ENCODE results near the gene GNL2. TPM values are rescaled to one million over a fixed set of nuclear protein-coding genes. Genes with fewer than 3 reads are reported as not detected.

GNL2 gene
- total and polyA plus RNA-seq, 9 of the 15 experiments (the other 6 are each of a cell fraction or from before 2014, with no cell fraction given): 156 to 371 (median 263) TPM

DNA sequence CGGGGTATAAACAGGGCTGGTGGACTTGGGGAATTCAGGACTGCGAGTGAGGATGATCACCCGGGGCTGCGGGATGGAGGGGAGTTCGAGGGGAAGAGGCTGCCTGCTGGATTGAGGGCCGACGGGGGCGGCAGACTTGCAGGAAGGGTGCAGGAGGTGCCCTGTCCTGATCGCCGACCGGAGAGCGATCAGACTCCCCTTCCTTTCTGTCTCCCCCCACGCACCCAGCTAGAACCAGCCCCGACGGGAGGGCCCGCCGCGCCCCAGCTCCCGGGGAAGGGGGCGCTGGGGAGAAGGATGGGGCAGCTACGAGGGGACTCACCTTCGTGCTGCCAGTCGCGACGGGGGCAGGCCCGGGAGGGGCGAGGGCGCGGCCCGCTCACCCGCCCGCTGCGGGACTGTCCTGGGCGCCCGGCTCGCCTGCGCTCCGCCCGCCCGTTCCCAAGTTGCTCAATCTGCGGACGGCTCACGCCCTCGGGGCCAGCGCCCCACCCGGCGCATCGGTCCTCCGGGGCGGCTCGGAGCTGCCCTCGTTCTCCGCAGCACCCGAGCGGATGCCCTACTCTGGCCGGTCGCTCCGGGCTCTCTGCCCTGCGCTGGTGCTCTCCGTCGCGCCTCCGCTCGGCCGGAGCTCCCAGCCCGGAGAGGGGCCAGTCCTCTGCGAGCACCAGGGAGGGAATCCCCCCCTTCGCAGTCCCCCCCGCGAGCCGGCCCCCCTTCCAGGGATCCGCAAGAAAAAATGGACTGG is 38.7 kb upstream of the GNL2 start, which contains the start of gene RSPO1:
Gene RSPO1, minus strand, starts transcription at position 649 of the 748 bp plus-strand sequence. CDS start 5,231 bp downstream, outside the sequence.
- Histone ChIP-seq H3K4me3 (no peak within 1 kb of the TSS), H3K27me3 (ENCODE audit: control insufficient read depth in 2 of 2, insufficient read depth in 2 of 2, low read length in 2 of 2) (peaks cover 81 to 88% of the 10 kb centered on the region in 2 experiments), H3K4me2 (ENCODE audit: insufficient read depth, low read length) (no peak within 1 kb of the TSS), H4K20me1 (replicated peaks; ENCODE audit: control insufficient read depth, insufficient read depth, low read length) (peaks cover 17% of the 10 kb centered on the region), H3K27ac (ENCODE audit: extremely low read depth, low read depth, low read length) (no peak within 1 kb of the TSS), H3K9me1 (ENCODE audit: control insufficient read depth, insufficient read depth, low read length) (no peaks in the 10 kb centered on the region), H2AFZ (ENCODE audit: low read depth, low read length) (no peak within 1 kb of the TSS), H3K4me1 (replicated peaks in 1 of 2; ENCODE audit: control insufficient read depth in 2 of 2, insufficient read depth in 2 of 2, low read length in 2 of 2) (peaks cover 0 to 24% of the 10 kb centered on the region in 2 experiments; a peak in 1 of 5 replicates), H3K79me2 (ENCODE audit: control insufficient read depth, insufficient read depth, low read length) (no peaks in the 10 kb centered on the region), H3K9me3 (replicated peaks; ENCODE audit: control insufficient read depth, insufficient read depth, low read depth, low read length) (no peaks in the 10 kb centered on the region), H3K9ac (ENCODE audit: insufficient read depth in 1 of 2, low read depth in 2 of 2, low read length in 2 of 2) (no peak within 1 kb of the TSS; a peak in 1 of 4 replicates), H3K36me3 (ENCODE audit: control insufficient read depth, insufficient read depth, low read length) (no peaks in the 10 kb centered on the region)
- WGBS (ENCODE audit: insufficient coverage, low coverage, missing lambda C conversion rate): 9% methylated on average over 62 of the region's 72 CpGs
- in situ Hi-C loops (cut with MboI): no loop called here
- ChIA-PET CTCF (ENCODE audit: low intra/inter-chr PET ratio) (no interaction called here), POLR2A (interaction anchor here (0.7 to 1.2 kb wide), 3 partner anchors 9 to 160 kb away, joined by 3 read pairs; partner anchors contain the start of gene ZC3H12A)
- peak; percentile 58 for ATAC-seq
- no TSS peak for BruUV-seq (replicated peaks)
- DNase-seq (ENCODE audit: extremely low read depth in 1 of 4, low spot score in 3 of 4): peak in 2 of 4 experiments; percentile 31 to 33
- intact Hi-C loops (cut with micrococcal nuclease): no loop called here
- no peak for TF ChIP-seq SMAD2 (IDR thresholded peaks at IDR 0.05; ENCODE audit: low read depth, low read length)
- TF ChIP-seq, protein P1, sequence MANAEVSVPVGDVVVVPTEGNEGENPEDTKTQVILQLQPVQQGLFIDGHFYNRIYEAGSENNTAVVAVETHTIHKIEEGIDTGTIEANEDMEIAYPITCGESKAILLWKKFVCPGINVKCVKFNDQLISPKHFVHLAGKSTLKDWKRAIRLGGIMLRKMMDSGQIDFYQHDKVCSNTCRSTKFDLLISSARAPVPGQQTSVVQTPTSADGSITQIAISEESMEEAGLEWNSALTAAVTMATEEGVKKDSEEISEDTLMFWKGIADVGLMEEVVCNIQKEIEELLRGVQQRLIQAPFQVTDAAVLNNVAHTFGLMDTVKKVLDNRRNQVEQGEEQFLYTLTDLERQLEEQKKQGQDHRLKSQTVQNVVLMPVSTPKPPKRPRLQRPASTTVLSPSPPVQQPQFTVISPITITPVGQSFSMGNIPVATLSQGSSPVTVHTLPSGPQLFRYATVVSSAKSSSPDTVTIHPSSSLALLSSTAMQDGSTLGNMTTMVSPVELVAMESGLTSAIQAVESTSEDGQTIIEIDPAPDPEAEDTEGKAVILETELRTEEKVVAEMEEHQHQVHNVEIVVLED (CRISPR knock-in tag; IDR thresholded peaks at IDR 0.05): no peak
- TF ChIP-seq HNRNPLL (IDR thresholded peaks at IDR 0.05; ENCODE audit: low read depth, low read length, poor library complexity, severe bottlenecking): peak; percentile 52
- TF ChIP-seq ZNF699 (CRISPR knock-in tag; IDR thresholded peaks at IDR 0.05; ENCODE audit: insufficient replicate concordance): no peak
- TF ChIP-seq, protein P2, sequence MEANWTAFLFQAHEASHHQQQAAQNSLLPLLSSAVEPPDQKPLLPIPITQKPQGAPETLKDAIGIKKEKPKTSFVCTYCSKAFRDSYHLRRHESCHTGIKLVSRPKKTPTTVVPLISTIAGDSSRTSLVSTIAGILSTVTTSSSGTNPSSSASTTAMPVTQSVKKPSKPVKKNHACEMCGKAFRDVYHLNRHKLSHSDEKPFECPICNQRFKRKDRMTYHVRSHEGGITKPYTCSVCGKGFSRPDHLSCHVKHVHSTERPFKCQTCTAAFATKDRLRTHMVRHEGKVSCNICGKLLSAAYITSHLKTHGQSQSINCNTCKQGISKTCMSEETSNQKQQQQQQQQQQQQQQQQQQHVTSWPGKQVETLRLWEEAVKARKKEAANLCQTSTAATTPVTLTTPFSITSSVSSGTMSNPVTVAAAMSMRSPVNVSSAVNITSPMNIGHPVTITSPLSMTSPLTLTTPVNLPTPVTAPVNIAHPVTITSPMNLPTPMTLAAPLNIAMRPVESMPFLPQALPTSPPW (CRISPR knock-in tag; IDR thresholded peaks at IDR 0.05): peak; percentile 58
- TF ChIP-seq, protein P3, sequence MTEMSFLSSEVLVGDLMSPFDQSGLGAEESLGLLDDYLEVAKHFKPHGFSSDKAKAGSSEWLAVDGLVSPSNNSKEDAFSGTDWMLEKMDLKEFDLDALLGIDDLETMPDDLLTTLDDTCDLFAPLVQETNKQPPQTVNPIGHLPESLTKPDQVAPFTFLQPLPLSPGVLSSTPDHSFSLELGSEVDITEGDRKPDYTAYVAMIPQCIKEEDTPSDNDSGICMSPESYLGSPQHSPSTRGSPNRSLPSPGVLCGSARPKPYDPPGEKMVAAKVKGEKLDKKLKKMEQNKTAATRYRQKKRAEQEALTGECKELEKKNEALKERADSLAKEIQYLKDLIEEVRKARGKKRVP (CRISPR knock-in tag; IDR thresholded peaks at IDR 0.05): no peak
- FAIRE-seq: no peak
